HG03457 (cell line): Measurements from ENCODE around the gene SIGLEC10.

ENCODE experiments used
- ATAC-seq: cut with Tn5 transposase; IDR thresholded peaks from one replicate; pipeline ENCODE4 v1.9.1; 2021; ENCODE audit warnings: moderate number of reproducible peaks; ENCODE audit not compliant: unreplicated experiment

Gene SIGLEC10

GRCh38 chr19:51396175-51396574 is 21.3 kb downstream of the SIGLEC10 start:
- no peak for ATAC-seq

GRCh38 chr19:51394050-51394836 is 23.2 kb downstream of the SIGLEC10 start:
- ATAC-seq: peak; percentile 67

GRCh38 chr19:51392701-51393100 is 24.7 kb downstream of the SIGLEC10 start:
- no peak for ATAC-seq

GRCh38 chr19:51391073-51391611 is 26.3 kb downstream of the SIGLEC10 start:
- no peak for ATAC-seq

GRCh38 chr19:51389143-51389542 is 28.3 kb downstream of the SIGLEC10 start:
- ATAC-seq: no peak

- ATAC-seq: no peak
Measured at GRCh38 chr19:51387924-51388389, 29.5 kb downstream of the SIGLEC10 start, which contains the start of gene LIM2. Gene LIM2 (minus strand): TSS chr19:51387974. CDS start chr19:51387443, 531 bp downstream.

GRCh38 chr19:51386882-51387520 is 30.4 kb downstream of the SIGLEC10 start:
- ATAC-seq: no peak

GRCh38 chr19:51382004-51382403 is 35.4 kb downstream of the SIGLEC10 start:
- no peak for ATAC-seq

- no peak for ATAC-seq
Measured at GRCh38 chr19:51380379-51380778, 37.1 kb downstream of the SIGLEC10 start.

GRCh38 chr19:51377422-51377821 is 40.0 kb downstream of the SIGLEC10 start:
- no peak for ATAC-seq

- no peak for ATAC-seq
Measured at GRCh38 chr19:51375504-51376221, 41.8 kb downstream of the SIGLEC10 start.

GRCh38 chr19:51372649-51373504 is 44.6 kb downstream of the SIGLEC10 start, which contains the start of gene NKG7:
Gene NKG7 (minus strand): TSS chr19:51372654. CDS start chr19:51372535, 119 bp downstream.
- no peak for ATAC-seq

- ATAC-seq: no peak
Measured at GRCh38 chr19:51372021-51372648, 45.3 kb downstream of the SIGLEC10 start.

- no peak for ATAC-seq
Measured at GRCh38 chr19:51371186-51371690, 46.2 kb downstream of the SIGLEC10 start.

GRCh38 chr19:51370230-51370629 is 47.2 kb downstream of the SIGLEC10 start:
- no peak for ATAC-seq

GRCh38 chr19:51368366-51369282 is 48.8 kb downstream of the SIGLEC10 start, which contains the start of gene CLDND2:
Gene CLDND2 (minus strand): TSS chr19:51369003. CDS start chr19:51368577, 426 bp downstream.
- ATAC-seq: no peak

- peak; percentile 54 for ATAC-seq
Measured at GRCh38 chr19:51367565-51368365, 49.7 kb downstream of the SIGLEC10 start.

GRCh38 chr19:51367255-51367564 is 50.2 kb downstream of the SIGLEC10 start:
- ATAC-seq: no peak
